ENCODE results near the gene DLG4. TPM values are rescaled to one million over a fixed set of nuclear protein-coding genes. Genes with fewer than 3 reads are reported as not detected.

DLG4 gene
- total RNA-seq, 2 experiments from 2014 or later: 7.9 to 8.4 TPM

DNA sequence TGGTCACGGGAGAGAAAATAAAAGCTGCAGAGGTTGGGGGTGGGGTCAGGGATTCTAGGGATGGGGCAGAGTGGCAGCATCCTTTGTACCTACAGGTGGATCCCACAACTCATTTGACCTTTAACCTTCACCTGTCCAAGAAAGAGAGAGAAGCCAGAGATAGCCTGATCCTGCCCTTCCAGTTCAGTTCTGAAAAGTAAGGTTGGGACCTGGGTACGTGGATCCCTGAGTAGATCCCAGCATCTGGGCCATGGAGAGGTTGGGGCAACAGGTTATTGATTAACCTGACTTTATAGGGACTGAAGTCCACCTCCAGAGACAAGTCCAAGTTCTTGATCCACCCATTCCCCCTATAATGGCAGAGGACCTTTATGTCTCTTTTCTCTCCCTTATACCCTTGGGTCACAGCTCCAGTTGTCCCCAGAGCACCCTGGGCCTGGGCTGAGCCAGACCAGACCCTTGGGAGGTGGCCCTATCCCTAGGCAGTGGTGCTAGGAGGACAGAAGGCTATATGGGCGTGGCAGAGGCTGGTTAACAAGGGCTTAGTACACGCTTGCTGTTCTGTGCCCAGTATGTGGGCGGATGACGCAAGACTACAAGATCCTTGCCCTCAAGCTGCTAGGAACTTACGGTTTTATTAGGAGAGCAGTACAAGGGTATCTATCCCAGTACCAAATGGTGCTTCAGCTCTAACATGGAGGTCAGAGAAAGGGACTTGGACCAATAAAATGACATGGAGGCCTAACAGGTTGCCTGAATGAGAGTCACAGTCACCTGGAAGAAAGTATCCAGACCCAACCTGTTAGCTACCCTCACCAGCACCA, 39.3 kb upstream of the DLG4 start:
- Mint-ChIP-seq H3K27me3 (peaks cover 16% of the 10 kb centered on the region), H3K4me3 (no peak overlapping the region), H3K36me3 (peaks cover 24% of the 10 kb centered on the region), H3K9me3 (no peaks in the 10 kb centered on the region), H3K4me1 (ENCODE audit: low read depth) (peaks cover 28% of the 10 kb centered on the region), H3K27ac (peak overlapping the region; percentile 6)
- ChIA-PET CTCF (no interaction called here), POLR2A (interaction anchor here (1.1 kb wide), 1 partner anchor 24 kb away, joined by 4 read pairs; no protein-coding TSS in a partner anchor)
- intact Hi-C loops (cut with micrococcal nuclease): no loop called here
- peak; percentile 46 for DNase-seq

DNA sequence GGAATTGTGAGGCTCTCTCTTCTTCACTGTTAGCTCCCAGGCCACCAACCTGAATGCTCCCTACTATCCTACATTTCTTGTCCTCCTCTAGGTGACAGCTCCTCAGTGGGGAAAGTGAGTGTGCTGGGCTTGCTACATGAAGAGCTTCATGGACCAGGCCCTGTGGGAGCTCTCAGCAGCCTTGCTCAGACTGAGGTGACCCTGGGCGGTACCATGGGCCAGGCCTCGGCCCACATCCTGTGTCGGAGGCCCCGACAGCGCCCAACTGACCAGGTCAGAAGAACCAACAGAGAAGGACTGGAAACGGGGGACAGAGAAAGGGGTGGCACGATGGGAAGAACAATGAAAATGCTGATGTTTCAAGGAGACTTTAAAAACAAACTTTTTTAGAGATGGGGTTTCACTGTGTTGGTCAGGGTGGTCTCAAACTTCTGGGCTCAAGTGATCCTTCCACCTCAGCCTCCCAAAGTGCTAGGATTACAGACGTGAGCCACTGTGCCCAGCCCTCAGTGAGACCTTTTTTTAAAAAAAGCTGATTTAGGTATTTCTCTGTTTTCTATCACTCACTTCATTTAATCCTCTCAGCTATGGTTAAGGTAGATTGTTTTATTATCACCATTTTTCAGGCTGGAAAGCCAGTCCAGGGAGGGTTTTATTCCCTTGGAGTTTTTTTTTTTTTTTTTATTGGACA, 37.3 kb upstream of the DLG4 start:
- Mint-ChIP-seq H3K27me3 (peaks cover 3% of the 10 kb centered on the region), H3K4me3 (no peak overlapping the region), H3K36me3 (peaks cover 30% of the 10 kb centered on the region), H3K27ac (peak overlapping the region; percentile 43), H3K4me1 (ENCODE audit: low read depth) (peaks cover 24% of the 10 kb centered on the region), H3K9me3 (no peaks in the 10 kb centered on the region)
- ChIA-PET CTCF (interaction anchor here (1.1 kb wide), 1 partner anchor 40 kb away, joined by 3 read pairs; no protein-coding TSS in a partner anchor), POLR2A (no interaction called here)
- intact Hi-C loops (cut with micrococcal nuclease): no loop called here
- no peak for DNase-seq

DNA sequence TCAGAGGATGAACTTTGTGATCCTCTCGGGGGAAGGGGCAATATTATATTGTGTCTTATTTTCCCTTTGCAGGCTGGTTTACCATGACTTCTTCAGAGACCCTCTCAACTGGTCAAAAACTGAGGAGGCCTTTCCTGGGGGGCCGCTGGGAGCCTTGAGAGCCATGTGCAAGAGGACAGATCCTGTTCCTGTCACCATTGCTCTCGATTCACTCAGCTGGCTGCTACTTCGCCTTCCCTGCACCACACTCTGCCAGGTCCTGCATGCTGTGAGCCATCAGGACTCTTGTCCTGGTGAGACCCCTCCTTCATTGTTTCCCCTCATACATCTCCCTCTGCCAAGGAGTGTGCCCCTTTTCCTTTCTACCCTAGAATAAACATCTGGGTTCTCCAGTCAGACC, 34.9 kb upstream of the DLG4 start:
- no peaks in the 10 kb centered on the region for H3K9me3 Mint-ChIP-seq

DNA sequence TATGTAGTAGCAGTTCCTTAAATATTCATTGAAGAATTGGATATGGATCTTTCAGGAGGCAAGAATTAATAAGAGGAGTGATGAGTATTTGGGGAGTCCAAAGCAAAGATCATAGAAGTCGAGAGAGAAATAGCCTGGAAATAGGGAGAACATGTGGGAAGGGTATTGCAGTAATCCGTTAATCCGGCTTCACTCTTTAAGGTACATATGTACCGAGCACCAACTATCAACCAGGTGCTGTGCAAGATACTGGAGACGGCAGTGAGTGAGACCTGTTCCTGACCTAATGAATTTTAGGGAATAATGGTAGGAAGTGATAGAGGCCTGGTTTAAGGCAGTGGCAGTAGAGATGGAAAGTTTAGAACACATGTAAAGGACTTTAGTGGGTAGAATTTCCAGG, 33.4 kb upstream of the DLG4 start:
- Mint-ChIP-seq H3K27ac (peak overlapping the region; percentile 100), H3K27me3 (no peaks in the 10 kb centered on the region), H3K36me3 (peaks cover 28% of the 10 kb centered on the region), H3K4me1 (ENCODE audit: low read depth) (peaks cover 40% of the 10 kb centered on the region), H3K4me3 (peak overlapping the region; percentile 85), H3K9me3 (no peaks in the 10 kb centered on the region)
- POLR2A ChIA-PET: no interaction called here
- intact Hi-C loops (cut with micrococcal nuclease): loop anchor here (2.0 to 5.0 kb wide), 4 partner anchors 184 to 434 kb away; partner anchors contain the start of genes FGF11, TMEM102, TP53 and WRAP53
- no peak for DNase-seq
- CTCF ChIA-PET: no interaction called here

More for the DNA sequence above, 34.9 kb upstream of the DLG4 start:
- Mint-ChIP-seq H3K27me3 (no peaks in the 10 kb centered on the region), H3K27ac (no peak overlapping the region), H3K4me1 (ENCODE audit: low read depth) (peaks cover 34% of the 10 kb centered on the region), H3K4me3 (no peak overlapping the region), H3K36me3 (peaks cover 34% of the 10 kb centered on the region)
- ChIA-PET CTCF (no interaction called here), POLR2A (interaction anchor here (0.6 to 0.9 kb wide), 2 partner anchors 10 to 293 kb away, joined by 3 read pairs; no protein-coding TSS in a partner anchor)
- intact Hi-C loops (cut with micrococcal nuclease): loop anchor here (5.0 kb wide), 3 partner anchors 183 to 433 kb away; partner anchors contain the start of genes FGF11, TMEM102, TP53 and WRAP53
- DNase-seq: no peak

DNA sequence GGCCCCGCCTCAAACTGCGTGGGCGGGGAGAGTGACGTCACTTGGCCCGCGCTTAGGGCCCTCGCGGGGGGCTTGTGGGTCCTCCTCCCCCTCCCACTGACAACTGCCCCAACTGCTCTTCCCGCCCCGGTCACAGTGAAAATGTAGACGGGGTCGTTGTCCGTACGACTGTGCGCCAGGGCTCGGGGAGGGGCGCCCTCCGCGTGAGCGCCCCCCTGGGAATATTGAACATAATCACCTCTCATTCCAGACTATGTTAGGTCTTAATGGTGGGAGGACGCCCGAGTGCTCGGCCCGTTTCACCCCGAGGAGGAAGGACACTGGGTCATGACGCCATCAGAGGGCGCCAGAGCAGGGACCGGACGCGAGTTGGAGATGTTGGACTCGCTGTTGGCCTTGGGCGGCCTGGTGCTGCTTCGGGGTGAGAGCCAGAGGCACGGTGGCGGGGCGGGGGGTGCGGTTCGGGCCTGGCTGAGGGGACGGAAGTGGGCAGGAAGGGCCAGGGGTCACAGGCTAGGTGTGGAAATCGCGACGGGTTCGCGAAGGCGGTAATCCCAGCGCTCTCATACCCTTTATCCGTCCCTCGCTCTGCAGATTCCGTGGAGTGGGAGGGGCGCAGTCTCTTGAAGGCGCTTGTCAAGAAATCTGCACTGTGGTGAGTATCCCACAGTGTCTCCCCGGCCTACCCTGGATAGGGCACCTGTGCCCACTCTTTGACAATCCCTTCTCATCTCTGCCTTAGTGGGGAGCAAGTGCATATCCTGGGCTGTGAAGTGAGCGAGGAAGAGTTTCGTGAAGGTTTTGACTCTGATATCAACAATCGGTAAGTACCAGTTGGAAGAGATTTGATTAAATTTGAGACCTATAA, 32.8 kb upstream of the DLG4 start, which contains the start of gene ELP5:
Gene ELP5 (plus strand): TSS at position 40 of the 868 bp plus-strand sequence. CDS start 336 bp downstream, at position 376.
- Mint-ChIP-seq H3K9me3 (no peaks in the 10 kb centered on the region), H3K27me3 (no peaks in the 10 kb centered on the region), H3K4me1 (ENCODE audit: low read depth) (peaks cover 40% of the 10 kb centered on the region), H3K4me3 (peak within 1 kb of the TSS; percentile 96), H3K27ac (peak within 1 kb of the TSS; percentile 100), H3K36me3 (peaks cover 28% of the 10 kb centered on the region)
- ChIA-PET CTCF (interaction anchor here (0.6 to 1.2 kb wide), 2 partner anchors 32 to 105 kb away, joined by 4 to 6 read pairs; no protein-coding TSS in a partner anchor), POLR2A (interaction anchor here (0.6 to 2.0 kb wide), 3 partner anchors 13 to 56 kb away, joined by 3 to 7 read pairs (median 5); partner anchors contain the start of genes DVL2 and PHF23)
- DNase-seq: peak; percentile 94
- intact Hi-C loops (cut with micrococcal nuclease): loop anchor here (1.0 to 5.0 kb wide), 8 partner anchors 13 to 435 kb away; partner anchors contain the start of genes EIF5A, FGF11, NEURL4 and PHF23

DNA sequence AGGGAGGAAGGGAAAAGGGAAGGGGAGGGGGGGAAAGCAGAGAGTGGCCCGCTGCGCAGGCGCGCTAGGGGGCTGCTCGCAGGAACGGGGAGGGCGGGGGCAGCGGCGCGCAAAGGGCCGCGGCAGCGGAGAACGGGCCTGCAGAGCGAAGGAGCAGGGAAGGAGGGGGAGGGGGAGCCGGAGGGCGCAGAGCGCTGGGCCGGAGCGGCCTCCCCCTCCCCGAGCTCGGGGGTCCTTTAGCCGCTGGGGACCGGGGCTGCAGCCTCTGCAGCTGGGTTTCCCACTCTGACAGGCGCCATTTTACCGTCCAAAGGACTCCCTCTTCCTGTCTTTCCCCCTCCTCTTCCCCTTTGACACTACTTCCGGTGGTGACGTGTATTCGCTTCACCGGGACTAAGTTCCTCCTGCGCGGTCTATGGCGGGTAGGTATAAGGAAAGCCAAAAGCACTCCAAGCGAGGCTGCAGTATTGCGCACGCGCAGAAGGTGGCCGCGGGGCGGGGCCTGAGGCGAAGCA, 32.1 kb upstream of the DLG4 start, which contains the start of gene CTDNEP1:
Gene CTDNEP1 (minus strand): TSS at position 74 of the 515 bp plus-strand sequence. CDS start 438 bp downstream, outside the sequence.
- Mint-ChIP-seq H3K4me1 (ENCODE audit: low read depth) (peaks cover 42% of the 10 kb centered on the region), H3K9me3 (no peaks in the 10 kb centered on the region), H3K4me3 (peak within 1 kb of the TSS; percentile 96), H3K27me3 (no peaks in the 10 kb centered on the region), H3K27ac (peak within 1 kb of the TSS; percentile 100), H3K36me3 (peaks cover 26% of the 10 kb centered on the region)
- intact Hi-C loops (cut with micrococcal nuclease): loop anchor here (1.0 to 5.0 kb wide), 8 partner anchors 12 to 436 kb away; partner anchors contain the start of genes EIF5A, FGF11, NEURL4 and PHF23
- DNase-seq: peak; percentile 99
- ChIA-PET CTCF (interaction anchor here (0.6 to 1.3 kb wide), 4 partner anchors 9 to 106 kb away, joined by 3 to 8 read pairs (median 5); partner anchors contain the start of gene GABARAP), POLR2A (interaction anchor here (0.6 to 2.0 kb wide), 8 partner anchors 9 to 436 kb away, joined by 3 to 7 read pairs (median 3); partner anchors contain the start of genes DVL2, GABARAP and PHF23)

DNA sequence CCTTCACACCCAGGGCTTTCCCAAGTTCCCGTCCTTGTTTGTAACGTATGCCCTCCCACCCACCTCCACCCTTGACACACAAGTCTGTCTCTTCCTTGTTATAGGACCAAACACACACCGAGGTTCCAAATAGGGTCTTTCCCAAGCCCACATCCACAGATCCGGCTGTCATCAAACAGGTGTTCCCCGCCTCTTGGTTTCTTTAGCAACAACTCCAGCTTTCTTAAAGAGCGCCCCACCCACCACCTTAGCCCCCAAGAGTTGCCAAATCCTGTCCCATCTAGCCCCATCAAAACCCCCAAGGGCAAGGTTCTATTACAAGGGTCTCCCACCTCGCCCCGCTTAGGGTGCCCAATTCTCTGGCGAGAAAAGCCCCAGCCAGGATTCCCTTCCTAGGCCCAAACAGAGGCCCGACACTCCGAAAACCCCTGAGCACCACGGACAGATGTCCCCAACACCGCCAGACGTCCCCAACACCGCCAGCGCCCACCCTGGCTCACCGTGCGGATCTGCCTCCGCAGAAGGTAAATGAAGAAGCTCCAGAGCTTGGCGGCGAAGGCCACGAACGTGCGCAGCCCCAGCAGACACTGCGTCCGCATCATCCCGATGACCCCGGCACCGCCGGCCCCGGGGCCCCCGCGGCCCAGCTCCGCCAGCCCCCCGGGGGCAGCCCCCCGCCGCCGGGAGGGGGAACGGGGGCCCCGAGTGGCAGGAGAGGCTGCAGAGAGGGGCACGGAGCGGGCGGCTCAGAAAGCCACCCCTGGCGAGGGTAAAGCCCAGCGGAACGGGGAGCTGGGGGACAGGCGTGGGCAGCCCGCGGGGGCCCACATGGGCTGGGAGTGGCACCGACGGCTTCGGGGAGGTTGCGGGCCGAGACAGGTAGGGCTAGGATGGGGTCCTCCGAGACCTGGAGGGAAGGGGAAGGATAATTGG, 31.3 kb upstream of the DLG4 start:
- peaks cover 27% of the 10 kb centered on the region for H3K36me3 Mint-ChIP-seq
- peak; percentile 40 for DNase-seq

DNA sequence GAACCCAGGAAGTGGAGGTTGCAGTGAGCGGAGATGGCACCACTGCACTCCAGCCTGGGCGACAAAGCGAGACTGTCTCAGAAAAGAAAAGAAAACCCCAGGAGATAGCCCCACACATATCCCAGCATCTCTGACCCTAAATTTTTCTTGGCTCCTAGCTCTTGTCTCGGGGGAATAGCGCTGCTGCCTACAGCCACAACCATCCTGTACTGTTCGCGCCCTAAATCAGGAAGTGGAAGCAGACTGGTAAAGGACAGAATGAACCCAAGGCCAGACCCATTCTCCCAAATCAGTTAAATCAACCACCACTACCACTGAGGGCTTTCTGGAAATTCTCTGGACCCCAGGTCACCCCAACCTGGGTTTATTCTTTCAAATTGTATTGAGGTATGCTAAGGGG, 30.2 kb upstream of the DLG4 start:
- Mint-ChIP-seq H3K9me3 (no peaks in the 10 kb centered on the region), H3K27ac (peak overlapping the region; percentile 93), H3K36me3 (peaks cover 26% of the 10 kb centered on the region), H3K27me3 (no peaks in the 10 kb centered on the region), H3K4me3 (peak overlapping the region; percentile 96), H3K4me1 (ENCODE audit: low read depth) (peaks cover 42% of the 10 kb centered on the region)
- ChIA-PET POLR2A (interaction anchor here (1.0 to 1.6 kb wide), 3 partner anchors 8 to 11 kb away, joined by 3 to 6 read pairs (median 4); no protein-coding TSS in a partner anchor), CTCF (interaction anchor here (1.4 to 2.0 kb wide), 3 partner anchors 11 to 47 kb away, joined by 3 to 7 read pairs (median 4); partner anchors contain the start of gene PHF23)
- no peak for DNase-seq
- intact Hi-C loops (cut with micrococcal nuclease): loop anchor here (5.0 kb wide), 3 partner anchors 187 to 437 kb away; partner anchors contain the start of genes FGF11, TMEM102, TP53 and WRAP53

More for the DNA sequence above, 31.3 kb upstream of the DLG4 start:
- ChIA-PET CTCF (interaction anchor here (1.0 to 2.0 kb wide), 4 partner anchors 8 to 31 kb away, joined by 3 to 8 read pairs (median 6); partner anchors contain the start of gene GABARAP), POLR2A (interaction anchor here (0.6 to 2.0 kb wide), 8 partner anchors 8 to 437 kb away, joined by 3 to 7 read pairs (median 3); partner anchors contain the start of genes DVL2 and GABARAP)
- no peaks in the 10 kb centered on the region for H3K27me3 Mint-ChIP-seq
- intact Hi-C loops (cut with micrococcal nuclease): loop anchor here (5.0 kb wide), 3 partner anchors 186 to 436 kb away; partner anchors contain the start of genes FGF11, TMEM102, TP53 and WRAP53
- peak overlapping the region; percentile 96 for H3K4me3 Mint-ChIP-seq
- H3K27ac Mint-ChIP-seq: peak overlapping the region; percentile 100
- peaks cover 42% of the 10 kb centered on the region for H3K4me1 Mint-ChIP-seq (ENCODE audit: low read depth)
- no peaks in the 10 kb centered on the region for H3K9me3 Mint-ChIP-seq

DNA sequence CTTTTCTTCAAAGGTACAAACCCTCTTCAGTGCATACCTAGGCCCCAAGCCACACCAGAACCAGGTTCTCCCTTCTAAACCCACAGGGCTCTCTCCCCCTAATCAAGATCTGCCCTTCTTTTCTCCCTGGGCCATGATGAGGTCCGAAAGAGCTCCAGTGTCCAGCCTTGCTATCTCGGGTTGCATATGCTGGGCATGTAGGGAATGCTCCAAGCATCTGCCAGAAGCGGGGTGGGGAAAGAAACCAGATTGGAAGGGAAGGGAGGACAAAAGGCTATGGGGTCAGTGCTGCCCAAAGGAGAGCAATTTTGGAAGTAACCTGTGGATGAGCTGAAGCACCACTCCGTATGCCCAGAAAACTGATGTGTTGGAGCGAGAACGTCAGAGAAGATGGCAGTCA, 29.6 kb upstream of the DLG4 start:
- ChIA-PET POLR2A (interaction anchor here (1.0 to 1.6 kb wide), 3 partner anchors 8 to 11 kb away, joined by 3 to 6 read pairs (median 4); no protein-coding TSS in a partner anchor), CTCF (interaction anchor here (1.4 to 2.0 kb wide), 3 partner anchors 10 to 47 kb away, joined by 3 to 7 read pairs (median 4); partner anchors contain the start of gene PHF23)
- H3K9me3 Mint-ChIP-seq: no peaks in the 10 kb centered on the region
- no peaks in the 10 kb centered on the region for H3K27me3 Mint-ChIP-seq
- intact Hi-C loops (cut with micrococcal nuclease): no loop called here
- peaks cover 42% of the 10 kb centered on the region for H3K4me1 Mint-ChIP-seq (ENCODE audit: low read depth)
- peak overlapping the region; percentile 46 for H3K27ac Mint-ChIP-seq
- H3K4me3 Mint-ChIP-seq: peak overlapping the region; percentile 43
- peaks cover 26% of the 10 kb centered on the region for H3K36me3 Mint-ChIP-seq
- DNase-seq: no peak

All from activated CD4-positive, alpha-beta memory T cell treated with anti-CD3 and anti-CD28 coated beads for 36 hours (primary cell).